Heart right ventricle (tissue), 16 donors: ENCODE results near the gene TRIP6. TPM values are rescaled to one million over a fixed set of nuclear protein-coding genes. Genes with fewer than 3 reads are reported as not detected.

Source experiments
- ATAC-seq, 8 donors: fragments of 200-7000 bp; cut with Tn5 transposase; one replicate each; pipeline ENCODE4 v1.9.1; 2020; ENCODE audit warnings: mild to moderate bottlenecking in 8 of 8, moderate library complexity in 8 of 8, moderate number of reproducible peaks in 1 of 8
- DNase-seq, 2 donors: peaks; one replicate each; pipeline ENCODE4 v3.0.0-alpha.2; 2020
- H3K27ac ChIP-seq, 10 donors: fragments of 200-600 bp; sonication (generic) in 2 of 10; one replicate each; pipeline versions ENCODE4 v1.5.0 to v1.8.0; 2020 to 2022; ENCODE audit warnings: mild to moderate bottlenecking in 3 of 10
- H3K27me3 ChIP-seq, 7 donors: fragments of 200-600 bp; one replicate each; pipeline ENCODE4 v1.8.0; 2021 to 2022; ENCODE audit warnings: mild to moderate bottlenecking in 2 of 7
- H3K36me3 ChIP-seq, 9 donors: fragments of 200-600 bp; sonication (generic) in 1 of 9; one replicate each; pipeline versions ENCODE4 v1.5.0 to v1.8.0; 2020 to 2022; ENCODE audit warnings: mild to moderate bottlenecking in 2 of 9
- H3K4me1 ChIP-seq, 9 donors: fragments of 200-600 bp; sonication (generic) in 1 of 9; one replicate each; pipeline versions ENCODE4 v1.5.0 to v1.8.0; 2020 to 2022; ENCODE audit warnings: mild to moderate bottlenecking in 4 of 9
- H3K4me3 ChIP-seq, 10 donors: fragments of 200-600 bp; sonication (generic) in 2 of 10; one replicate each; pipeline versions ENCODE4 v1.5.0 to v1.8.0; 2020 to 2022; ENCODE audit warnings: mild to moderate bottlenecking in 7 of 10, moderate library complexity in 2 of 10
- H3K9me3 ChIP-seq, 11 donors: fragments of 200-600 bp in 10 of 11; sonication (generic) in 2 of 11; one replicate each; pipeline versions ENCODE4 v1.5.0 to v1.8.0; 2013 to 2022; ENCODE audit warnings: mild to moderate bottlenecking in 2 of 11, control low read depth in 1 of 11, moderate library complexity in 1 of 11
- WGBS, 2 donors: extraction: QIAGEN DNeasy Blood & Tissue Kit; methylation state at CpG; one replicate each; pipeline ENCODE4 v1.1.7; 2013; ENCODE audit warnings: inconsistent platforms in 1 of 2; 5-methylcytosine and 5-hydroxymethylcytosine counted together
- intact Hi-C, 10 donors: fragments of 100-400 bp; cut with DNase I; formaldehyde crosslinking; loops; one replicate each; pipeline versions ENCODE4 v1.11.1 to v1.14.2; 2022
- polyA plus RNA-seq, 2 donors: library from polyadenylated mRNA; stranded (reverse); fragments of 200-250 nt; gene quantifications; one replicate each; pipeline ENCODE4 v1.2.3, GENCODE V29; 2013
- total RNA-seq, 10 donors: library from RNA; stranded (reverse); fragmentation: NEBNext Ultra II Directional in 3 of 10; extraction: Animal tissue kit (Norgen Biotek cat#: 25700) in 3 of 10; gene quantifications; one replicate each; pipeline versions ENCODE4 v1.2.1 to v1.2.4, GENCODE V29; 2021 to 2023
- TF ChIP-seq, protein P1 (sequence below), 9 donors: fragments of 200-600 bp; sonication (generic) in 2 of 9; IDR thresholded peaks; one replicate each; pipeline versions ENCODE4 v1.5.0 to v1.8.0; 2021 to 2022; ENCODE audit warnings: antibody characterized with exemption in 9 of 9, mild to moderate bottlenecking in 5 of 9, moderate library complexity in 1 of 9
- donor health status: Arrhythmogenic right ventricular cardiomyopathy.
- donor health status: ischemic (EF 13 %, LVEDD 7.1; RV severe dilation, severe dysfunction).
- donor health status: healthy with polysubstance abuse.
- donor health status: DM: no; HTN: yes; CAD: no.
- donor health status: DM: no; HTN: no; CAD: no.
- donor health status: ischemic (EF 25% LVEDD 6.9; RV normal size, moderate dysfunction).
- donor health status: ischemic (EF 25% LVEDD 5.7; RV mildly dilated, moderate dysfunction).
- donor health status: healthy.
- donor health status: DM: yes; HTN: yes; CAD: no.
- donor health status: Ischemic cardiomyopathy.
- donor health status: ischemic (EF 35%, LVEDD 5.7; RV mildly dilated, moderate dysfunction).
- donor health status: nonischemic (EF 11% LVEDD 7.7; RV severe dilation, severe dysfunction).
- donor health status: DM: yes; HTN: yes; CAD: no.
- donor health status: PGD.
- donor health status: ischemic (EF 29% LVEDD 5.4; RV normal size, mild dysfunction).
- donor health status: nonischemic (EF 23%, LVEDD 6.1; RV moderate dilation, normal function).

The TRIP6 gene
- total and polyA plus RNA-seq, 12 donors, result 13.0 to 26.3 (median 17.7) TPM

DNA sequence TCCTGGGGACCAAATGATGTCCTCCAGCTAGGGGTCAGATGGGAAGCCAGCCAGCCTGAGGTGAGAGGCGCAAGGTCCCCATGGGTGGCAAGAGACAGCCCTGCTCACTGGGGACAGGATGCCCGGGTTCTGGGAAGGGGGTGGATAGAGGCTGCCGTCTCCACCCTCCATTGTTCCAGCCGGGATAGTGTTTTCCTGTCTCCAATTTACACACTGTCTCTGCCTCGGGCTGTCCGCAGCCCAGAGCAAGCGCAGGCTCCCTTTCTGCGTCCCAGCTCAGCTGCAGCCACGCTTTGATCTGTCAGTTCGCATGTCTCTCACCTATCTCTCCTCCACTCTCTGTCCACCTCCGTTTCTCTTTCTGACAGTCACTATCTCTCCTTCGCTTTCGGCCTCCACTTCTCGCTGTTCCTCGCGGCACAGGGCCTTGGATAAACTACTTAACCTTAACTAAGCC is 41.9 kb upstream of the TRIP6 start:
- peaks cover 0 to 45% (median 5%) of the 10 kb centered on the region in 7 donors for H3K27me3 ChIP-seq
- ATAC-seq (peak; percentile 30 to 74 (median 61)), DNase-seq (peak; percentile 54 to 69)
- H3K36me3 ChIP-seq, result peaks cover 0 to 42% (median 12%) of the 10 kb centered on the region in 9 donors
- no peaks in the 10 kb centered on the region for H3K9me3 ChIP-seq
- peaks cover 2 to 53% (median 33%) of the 10 kb centered on the region in 9 donors for H3K4me1 ChIP-seq
- H3K27ac ChIP-seq, result peak overlapping the region; percentile 73 to 95 (median 90)
- peak overlapping the region; percentile 12 to 89 (median 74) for H3K4me3 ChIP-seq
- TF ChIP-seq, protein P1, sequence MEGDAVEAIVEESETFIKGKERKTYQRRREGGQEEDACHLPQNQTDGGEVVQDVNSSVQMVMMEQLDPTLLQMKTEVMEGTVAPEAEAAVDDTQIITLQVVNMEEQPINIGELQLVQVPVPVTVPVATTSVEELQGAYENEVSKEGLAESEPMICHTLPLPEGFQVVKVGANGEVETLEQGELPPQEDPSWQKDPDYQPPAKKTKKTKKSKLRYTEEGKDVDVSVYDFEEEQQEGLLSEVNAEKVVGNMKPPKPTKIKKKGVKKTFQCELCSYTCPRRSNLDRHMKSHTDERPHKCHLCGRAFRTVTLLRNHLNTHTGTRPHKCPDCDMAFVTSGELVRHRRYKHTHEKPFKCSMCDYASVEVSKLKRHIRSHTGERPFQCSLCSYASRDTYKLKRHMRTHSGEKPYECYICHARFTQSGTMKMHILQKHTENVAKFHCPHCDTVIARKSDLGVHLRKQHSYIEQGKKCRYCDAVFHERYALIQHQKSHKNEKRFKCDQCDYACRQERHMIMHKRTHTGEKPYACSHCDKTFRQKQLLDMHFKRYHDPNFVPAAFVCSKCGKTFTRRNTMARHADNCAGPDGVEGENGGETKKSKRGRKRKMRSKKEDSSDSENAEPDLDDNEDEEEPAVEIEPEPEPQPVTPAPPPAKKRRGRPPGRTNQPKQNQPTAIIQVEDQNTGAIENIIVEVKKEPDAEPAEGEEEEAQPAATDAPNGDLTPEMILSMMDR (IDR thresholded peaks at IDR 0.05), result no peak
- WGBS, 2 donors, result 37 to 44% methylated on average over 16 of the region's 16 CpGs
- intact Hi-C loops, result loop anchor here in 1 of 10 donors (1.0 kb wide), 1 partner anchor 27 kb away; the partner anchor contains the start of gene SLC12A9

DNA sequence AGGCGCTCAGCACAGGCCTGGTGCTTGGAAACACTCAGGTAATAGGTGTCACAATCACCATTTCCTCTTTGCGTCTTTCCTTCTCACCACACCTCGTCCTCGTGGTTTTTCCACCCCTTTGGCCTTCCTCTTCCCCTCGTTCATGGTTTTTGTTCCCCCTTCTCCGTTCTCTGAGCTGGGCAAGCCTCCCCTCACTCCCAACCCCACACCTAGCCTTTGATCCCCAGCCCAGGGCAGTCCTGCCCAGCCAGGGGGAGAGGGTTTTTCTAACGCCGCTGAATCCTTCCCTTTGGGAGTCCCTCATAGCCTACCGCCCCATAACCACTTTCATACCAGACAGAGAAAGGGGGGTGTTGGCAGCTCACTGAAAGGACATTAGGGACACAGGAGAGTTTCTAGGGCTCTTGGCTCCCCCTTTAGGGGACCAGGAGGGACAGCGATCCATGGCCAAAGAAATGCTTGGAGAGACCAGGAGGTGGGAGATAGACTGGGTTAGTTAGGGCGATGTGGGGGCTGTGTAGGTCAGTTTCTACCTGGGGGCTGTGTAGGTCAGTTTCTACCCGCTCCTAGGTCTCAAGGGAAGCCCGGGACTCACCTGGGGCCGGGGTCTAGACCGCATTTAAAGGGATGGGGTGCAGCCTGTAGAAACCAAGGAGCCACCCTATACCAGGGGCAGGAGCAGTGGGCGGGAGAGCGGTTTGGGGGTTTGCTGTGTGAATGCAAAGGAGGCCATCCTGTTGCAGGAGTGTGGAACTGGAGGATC is 41.3 kb upstream of the TRIP6 start:
- Histone ChIP-seq H3K36me3 (peaks cover 0 to 35% (median 12%) of the 10 kb centered on the region in 9 donors), H3K27ac (peak overlapping the region; percentile 73 to 95 (median 90)), H3K4me1 (peaks cover 2 to 53% (median 33%) of the 10 kb centered on the region in 9 donors), H3K4me3 (peak overlapping the region; percentile 42 to 89 (median 74)), H3K27me3 (peaks cover 0 to 45% (median 5%) of the 10 kb centered on the region in 7 donors), H3K9me3 (no peaks in the 10 kb centered on the region)
- no peak for DNase-seq
- TF ChIP-seq, protein P1 (IDR thresholded peaks at IDR 0.05), result peak in 5 of 9 donors; percentile 10 to 40 (median 13)
- WGBS, 2 donors, result 27 to 28% methylated on average over 17 of the region's 17 CpGs
- no peak for ATAC-seq
- intact Hi-C loops, result loop anchor here in 1 of 10 donors (1.0 kb wide), 1 partner anchor 26 kb away; the partner anchor contains the start of gene SLC12A9

DNA sequence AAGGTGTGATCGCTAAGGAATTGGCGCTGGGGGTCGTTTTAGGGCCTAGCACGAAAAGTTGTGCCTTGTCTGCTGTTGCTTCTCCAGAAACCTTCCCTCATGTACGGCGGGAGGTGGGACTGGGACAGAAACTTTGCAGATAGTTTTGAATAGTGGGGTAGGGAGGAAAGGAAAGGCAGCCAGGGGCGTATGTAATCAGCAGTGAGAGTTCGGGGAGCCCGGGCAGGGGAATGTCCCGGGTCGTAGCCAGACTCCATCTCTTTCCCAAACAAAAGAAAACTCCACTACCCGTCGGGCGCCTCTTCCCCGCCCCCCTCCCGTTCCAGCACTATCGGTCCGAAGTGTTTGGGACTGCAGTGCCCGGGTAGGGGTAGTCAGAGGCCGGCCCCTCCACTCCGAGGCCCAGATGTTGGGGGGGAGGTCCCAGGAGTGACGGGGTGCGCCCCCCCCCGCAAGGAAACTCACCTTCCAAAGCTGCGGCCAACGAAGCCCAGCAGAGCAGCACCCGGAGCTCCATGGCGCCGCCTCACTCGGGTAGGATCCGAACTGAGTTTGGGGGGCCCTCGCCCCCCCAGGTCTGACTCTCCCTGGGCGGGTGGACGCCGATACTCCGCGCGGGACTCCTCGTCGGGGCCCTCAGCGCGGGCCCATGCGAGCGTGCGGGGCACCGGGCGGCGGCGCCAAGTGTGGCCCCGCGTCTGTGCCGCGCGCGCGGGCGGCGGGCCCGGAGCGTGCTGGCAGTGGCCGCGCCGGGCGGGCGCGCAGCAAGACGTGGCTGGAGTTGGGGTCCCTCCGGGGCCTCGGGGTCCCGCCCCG is 40.5 kb upstream of the TRIP6 start:
- TF ChIP-seq, protein P1 (IDR thresholded peaks at IDR 0.05), result no peak
- peak overlapping the region; percentile 73 to 95 (median 90) for H3K27ac ChIP-seq
- DNase-seq (no peak), ATAC-seq (peak in 3 of 8 donors; percentile 3 to 6 (median 5))
- H3K9me3 ChIP-seq, result no peaks in the 10 kb centered on the region
- intact Hi-C loops, result no loop called here
- peaks cover 0 to 27% (median 7%) of the 10 kb centered on the region in 9 donors for H3K36me3 ChIP-seq
- peaks cover 0 to 45% (median 5%) of the 10 kb centered on the region in 7 donors for H3K27me3 ChIP-seq
- 0 to 1% methylated on average over 64 to 71 of the region's 71 CpGs for WGBS, 2 donors
- H3K4me3 ChIP-seq, result peak overlapping the region; percentile 42 to 89 (median 74)
- peaks cover 2 to 53% (median 33%) of the 10 kb centered on the region in 9 donors for H3K4me1 ChIP-seq
